HEK293 (cell line): ENCODE measurements around the gene GRK2.

ENCODE experiments used
- YY1 ChIP-seq: fragments of 450-650 bp; formaldehyde crosslinking; IDR thresholded peaks from 2 replicates; pipeline ENCODE4 v1.5.1; 2018; ENCODE audit warnings: missing biosample characterization, missing genetic modification characterization
- ZBTB20 ChIP-seq: fragments of 450-650 bp; formaldehyde crosslinking; IDR thresholded peaks from 2 replicates; pipeline ENCODE4 v1.5.1; 2016; ENCODE audit warnings: missing biosample characterization, missing genetic modification characterization
- ZFP69B ChIP-seq: fragments of 450-650 bp; formaldehyde crosslinking; IDR thresholded peaks from 2 replicates; pipeline ENCODE4 v1.5.1; 2016; ENCODE audit warnings: missing biosample characterization, missing genetic modification characterization
- ZNF138 ChIP-seq: fragments of 450-650 bp; formaldehyde crosslinking; IDR thresholded peaks from 2 replicates; pipeline ENCODE4 v1.5.1; 2016; ENCODE audit warnings: missing biosample characterization, missing genetic modification characterization, borderline replicate concordance
- ZNF140 ChIP-seq: fragments of 450-650 bp; formaldehyde crosslinking; IDR thresholded peaks from 2 replicates; pipeline ENCODE4 v1.5.1; 2016; ENCODE audit warnings: missing biosample characterization, missing genetic modification characterization
- ZNF354C ChIP-seq: fragments of 450-650 bp; formaldehyde crosslinking; IDR thresholded peaks from 2 replicates; pipeline ENCODE4 v1.5.1; 2016; ENCODE audit warnings: missing biosample characterization, missing genetic modification characterization, low read depth, borderline replicate concordance
- ZNF544 ChIP-seq: fragments of 450-650 bp; formaldehyde crosslinking; IDR thresholded peaks from 2 replicates; pipeline ENCODE4 v1.5.0; 2017; ENCODE audit warnings: missing biosample characterization, missing genetic modification characterization
- ZNF600 ChIP-seq: fragments of 450-650 bp; formaldehyde crosslinking; IDR thresholded peaks from 2 replicates; pipeline ENCODE4 v1.5.1; 2016; ENCODE audit warnings: missing biosample characterization, missing genetic modification characterization
- ZSCAN23 ChIP-seq: fragments of 450-650 bp; formaldehyde crosslinking; IDR thresholded peaks from 2 replicates; pipeline ENCODE4 v1.5.1; 2016; ENCODE audit warnings: missing biosample characterization, missing genetic modification characterization
- TF ChIP-seq, protein P1 (sequence below): fragments of 450-650 bp; formaldehyde crosslinking; IDR thresholded peaks from 2 replicates; pipeline ENCODE4 v1.5.1; 2016; ENCODE audit warnings: missing biosample characterization, missing genetic modification characterization
- TF ChIP-seq, protein P2 (sequence below): sonication (generic); formaldehyde crosslinking; IDR thresholded peaks from 2 replicates; pipeline ENCODE4 v1.8.1; 2022; ENCODE audit warnings: mild to moderate bottlenecking, moderate library complexity, missing genetic modification reagents

DNA sequence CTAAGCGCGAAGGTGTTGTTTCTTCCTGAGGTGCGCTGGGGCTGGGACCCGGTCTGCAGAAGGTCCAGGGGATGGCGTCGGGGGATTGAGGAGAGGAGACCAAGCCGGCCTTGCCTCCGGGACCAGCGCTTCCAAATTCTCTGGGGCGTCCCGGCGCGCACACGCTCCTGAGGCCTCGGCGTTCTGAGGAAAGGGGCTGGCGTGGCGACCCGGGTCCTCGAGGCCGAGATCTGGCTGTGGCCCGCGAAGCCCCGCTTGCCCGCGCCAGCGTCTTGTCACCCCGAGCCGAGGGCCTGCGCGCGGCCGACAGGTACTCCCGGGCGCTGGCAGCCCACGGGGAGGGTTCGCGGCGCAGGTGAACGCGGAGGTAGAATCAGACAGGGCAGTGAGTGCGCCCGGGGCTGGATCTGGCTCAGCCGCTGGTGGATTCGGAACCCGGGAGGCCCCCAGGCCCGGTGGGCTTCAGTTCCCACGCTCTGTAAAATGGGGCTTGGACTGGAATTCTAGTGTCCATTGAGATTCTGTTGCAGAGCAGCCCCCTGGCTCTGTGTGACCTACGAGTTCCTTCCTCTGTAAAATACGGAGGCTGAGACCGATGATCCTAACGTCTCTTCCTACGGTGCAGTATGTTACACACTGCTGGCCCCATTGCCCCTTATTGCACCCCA is 51.7 kb downstream of the GRK2 start:
- TF ChIP-seq YY1 (tag by site-specific recombination): no peak
- TF ChIP-seq, protein P1, sequence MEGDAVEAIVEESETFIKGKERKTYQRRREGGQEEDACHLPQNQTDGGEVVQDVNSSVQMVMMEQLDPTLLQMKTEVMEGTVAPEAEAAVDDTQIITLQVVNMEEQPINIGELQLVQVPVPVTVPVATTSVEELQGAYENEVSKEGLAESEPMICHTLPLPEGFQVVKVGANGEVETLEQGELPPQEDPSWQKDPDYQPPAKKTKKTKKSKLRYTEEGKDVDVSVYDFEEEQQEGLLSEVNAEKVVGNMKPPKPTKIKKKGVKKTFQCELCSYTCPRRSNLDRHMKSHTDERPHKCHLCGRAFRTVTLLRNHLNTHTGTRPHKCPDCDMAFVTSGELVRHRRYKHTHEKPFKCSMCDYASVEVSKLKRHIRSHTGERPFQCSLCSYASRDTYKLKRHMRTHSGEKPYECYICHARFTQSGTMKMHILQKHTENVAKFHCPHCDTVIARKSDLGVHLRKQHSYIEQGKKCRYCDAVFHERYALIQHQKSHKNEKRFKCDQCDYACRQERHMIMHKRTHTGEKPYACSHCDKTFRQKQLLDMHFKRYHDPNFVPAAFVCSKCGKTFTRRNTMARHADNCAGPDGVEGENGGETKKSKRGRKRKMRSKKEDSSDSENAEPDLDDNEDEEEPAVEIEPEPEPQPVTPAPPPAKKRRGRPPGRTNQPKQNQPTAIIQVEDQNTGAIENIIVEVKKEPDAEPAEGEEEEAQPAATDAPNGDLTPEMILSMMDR (tag by site-specific recombination): no peak
- TF ChIP-seq ZNF140 (tag by site-specific recombination): no peak
- TF ChIP-seq ZBTB20: peak; percentile 79; the same call in 1 of the 2 replicates
- TF ChIP-seq ZNF138 (tag by site-specific recombination): no peak
- TF ChIP-seq ZNF600: peak; percentile 41; the same call in 1 of the 2 replicates
- TF ChIP-seq ZNF544 (tag by site-specific recombination): no peak
- TF ChIP-seq, protein P2, sequence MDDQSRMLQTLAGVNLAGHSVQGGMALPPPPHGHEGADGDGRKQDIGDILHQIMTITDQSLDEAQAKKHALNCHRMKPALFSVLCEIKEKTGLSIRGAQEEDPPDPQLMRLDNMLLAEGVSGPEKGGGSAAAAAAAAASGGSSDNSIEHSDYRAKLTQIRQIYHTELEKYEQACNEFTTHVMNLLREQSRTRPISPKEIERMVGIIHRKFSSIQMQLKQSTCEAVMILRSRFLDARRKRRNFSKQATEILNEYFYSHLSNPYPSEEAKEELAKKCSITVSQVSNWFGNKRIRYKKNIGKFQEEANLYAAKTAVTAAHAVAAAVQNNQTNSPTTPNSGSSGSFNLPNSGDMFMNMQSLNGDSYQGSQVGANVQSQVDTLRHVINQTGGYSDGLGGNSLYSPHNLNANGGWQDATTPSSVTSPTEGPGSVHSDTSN (CRISPR knock-in tag): 0 out of 2 replicates have a peak, but pooled peaks have one; percentile 65
- no peak for TF ChIP-seq ZNF354C (tag by site-specific recombination)
- TF ChIP-seq ZFP69B (tag by site-specific recombination): no peak
- no peak for TF ChIP-seq ZSCAN23 (tag by site-specific recombination)
